Uterus (tissue), 4 donors: Measurements from ENCODE around the gene FAM177B. TPM values are rescaled to one million over a fixed set of nuclear protein-coding genes. Genes with fewer than 3 reads are reported as not detected.
"Not testable (repeated sequence)": the region's sequence is repeated elsewhere in the genome, so short reads cannot be mapped to it uniquely, and the experiment has no call there.

Experiments used
- DNase-seq, 2 donors: peaks; one replicate each; pipeline ENCODE4 v3.0.0-alpha.2; 2019 to 2020
- H3K27ac ChIP-seq, 2 donors: fragments of 200-600 bp; sonication (generic); 1 replicate in 1 of 2; 2 replicates in 1 of 2; pipeline ENCODE4 v1.5.1; 2016 to 2018
- H3K27me3 ChIP-seq, 2 donors: fragments of 200-600 bp; sonication (generic); one replicate each; pipeline ENCODE4 v1.5.1; 2018 to 2019; ENCODE audit warnings: control low read depth in 1 of 2
- H3K36me3 ChIP-seq, 2 donors: fragments of 200-600 bp; sonication (generic); one replicate each; pipeline ENCODE4 v1.5.1; 2019; ENCODE audit warnings: control low read depth in 1 of 2
- H3K4me1 ChIP-seq, 2 donors: fragments of 200-600 bp; sonication (generic); one replicate each; pipeline ENCODE4 v1.5.1; 2018 to 2019; ENCODE audit warnings: control low read depth in 1 of 2
- H3K4me3 ChIP-seq, 2 donors: fragments of 200-600 bp; sonication (generic); 1 replicate in 1 of 2; 2 replicates in 1 of 2; pipeline ENCODE4 v1.5.1; 2018 to 2019; ENCODE audit warnings: mild to moderate bottlenecking in 1 of 2
- H3K9me3 ChIP-seq, 2 donors: fragments of 200-600 bp; sonication (generic); one replicate each; pipeline ENCODE4 v1.5.1; 2019; ENCODE audit warnings: control low read depth in 1 of 2
- CTCF ChIP-seq, 4 experiments: fragments of 200-600 bp in 2 of 4; fragments of 450-650 bp in 2 of 4; sonication (generic) in 2 of 4; IDR thresholded peaks; one replicate each; pipeline ENCODE4 v1.5.1; 2016 to 2019; ENCODE audit warnings: antibody characterized with exemption in 4 of 4, mild to moderate bottlenecking in 2 of 4, moderate library complexity in 1 of 4
- POLR2A ChIP-seq, 2 donors: fragments of 450-650 bp; IDR thresholded peaks; one replicate each; pipeline ENCODE4 v1.6.1; 2016; ENCODE audit warnings: antibody characterized with exemption in 2 of 2, mild to moderate bottlenecking in 1 of 2, moderate library complexity in 1 of 2
- intact Hi-C: fragments of 100-400 bp; cut with DNase I; formaldehyde crosslinking; loops from one replicate; pipeline ENCODE4 v1.15.1; 2023; ENCODE audit warnings: low total_unique reads
- total RNA-seq, 4 donors: library from RNA; depleted of rRNA in 3 of 4; stranded (reverse); fragments of >200 nt in 3 of 4; gene quantifications; one replicate each; pipeline versions ENCODE4 v1.1.0 to v1.2.4, GENCODE V29; 2014 to 2023
- donor health status: DM: yes; HTN: yes; CAD: no.

The FAM177B gene
- total RNA-seq, 4 donors from 2014 or later: 0.40 TPM; not detected in 3

GRCh38 chr1:222761083-222761482 is 24.1 kb downstream of the FAM177B start:
- TF ChIP-seq POLR2A (IDR thresholded peaks at IDR 0.05): no peak
- TF ChIP-seq CTCF (IDR thresholded peaks at IDR 0.05): no peak
- intact Hi-C loops: no loop called here
- Histone ChIP-seq H3K4me3 (no peak overlapping the region), H3K36me3 (no peaks in the 10 kb centered on the region), H3K9me3 (no peaks in the 10 kb centered on the region), H3K27me3 (no peaks in the 10 kb centered on the region), H3K27ac (no peak overlapping the region), H3K4me1 (no peaks in the 10 kb centered on the region)
- DNase-seq: no peak

- H3K27ac ChIP-seq, H3K4me3 ChIP-seq, DNase-seq, intact Hi-C loops, H3K9me3 ChIP-seq, H3K4me1 ChIP-seq, H3K27me3 ChIP-seq, H3K36me3 ChIP-seq: not testable (repeated sequence)
These were observed 25.2 kb downstream of the FAM177B start for GRCh38 chr1:222762178-222762577.

- no peaks in the 10 kb centered on the region for H3K27me3 ChIP-seq
- H3K36me3 ChIP-seq: no peaks in the 10 kb centered on the region
- H3K9me3 ChIP-seq: peaks cover 0 to 5% of the 10 kb centered on the region in 2 donors
- H3K4me3 ChIP-seq: no peak overlapping the region
- no peak for DNase-seq
- intact Hi-C loops: no loop called here
- no peak overlapping the region for H3K27ac ChIP-seq
- no peaks in the 10 kb centered on the region for H3K4me1 ChIP-seq
- TF ChIP-seq POLR2A (IDR thresholded peaks at IDR 0.05) (no peak), CTCF (IDR thresholded peaks at IDR 0.05) (no peak)
These were observed 30.2 kb downstream of the FAM177B start for GRCh38 chr1:222767152-222767571.

GRCh38 chr1:222768592-222768991 is 31.6 kb downstream of the FAM177B start:
- intact Hi-C loops: no loop called here
- TF ChIP-seq CTCF (IDR thresholded peaks at IDR 0.05) (no peak), POLR2A (IDR thresholded peaks at IDR 0.05) (no peak)

GRCh38 chr1:222769181-222769580 is 32.2 kb downstream of the FAM177B start:
- no peaks in the 10 kb centered on the region for H3K4me1 ChIP-seq
- intact Hi-C loops: no loop called here

More at GRCh38 chr1:222768592-222768991, 31.6 kb downstream of the FAM177B start:
- Histone ChIP-seq H3K4me3 (no peak overlapping the region), H3K9me3 (peaks cover 0 to 5% of the 10 kb centered on the region in 2 donors), H3K27me3 (no peaks in the 10 kb centered on the region), H3K4me1 (no peaks in the 10 kb centered on the region), H3K27ac (no peak overlapping the region), H3K36me3 (no peaks in the 10 kb centered on the region)
- DNase-seq: no peak

More at GRCh38 chr1:222769181-222769580, 32.2 kb downstream of the FAM177B start:
- H3K27me3 ChIP-seq: no peaks in the 10 kb centered on the region
- H3K9me3 ChIP-seq: peaks cover 0 to 5% of the 10 kb centered on the region in 2 donors
- H3K4me3 ChIP-seq: no peak overlapping the region
- no peak overlapping the region for H3K27ac ChIP-seq
- DNase-seq: no peak
- no peak for TF ChIP-seq POLR2A (IDR thresholded peaks at IDR 0.05)
- TF ChIP-seq CTCF (IDR thresholded peaks at IDR 0.05): no peak
- no peaks in the 10 kb centered on the region for H3K36me3 ChIP-seq
